K562 (cell line): ENCODE results near the gene FASTK. TPM values are rescaled to one million over a fixed set of nuclear protein-coding genes. Genes with fewer than 3 reads are reported as not detected.

ENCODE experiments used
- BACH1 ChIP-seq: fragments of 200-800 bp; sonication (Bioruptor generic); IDR thresholded peaks from 2 replicates; pipeline ENCODE4 v1.6.1; 2016; ENCODE audit warnings: missing genetic modification characterization, missing compliant biosample characterization
- CEBPG ChIP-seq, 3 experiments: fragments of 200-800 bp in 1 of 3; sonication (Bioruptor generic) in 1 of 3; sonication (generic) in 1 of 3; formaldehyde crosslinking in 1 of 3; IDR thresholded peaks in 2 of 3; conservative IDR thresholded peaks in 1 of 3; 2 replicates each; pipeline versions ENCODE4 v1.6.1 to v1.8.0; 2016 to 2022; ENCODE audit warnings: missing compliant biosample characterization in 2 of 3, missing genetic modification characterization in 2 of 3, mild to moderate bottlenecking in 1 of 3, missing genetic modification reagents in 1 of 3
- IRF2 ChIP-seq: sonication (generic); formaldehyde crosslinking; IDR thresholded peaks from 2 replicates; pipeline ENCODE4 v1.8.1; 2022; ENCODE audit warnings: mild to moderate bottlenecking, missing genetic modification reagents
- MEF2A ChIP-seq: IDR thresholded peaks from 2 replicates; pipeline ENCODE4 v1.6.1; 2011; ENCODE audit warnings: low read depth, mild to moderate bottlenecking, low read length, moderate library complexity; ENCODE audit not compliant: control insufficient read depth
- SPI1 ChIP-seq: IDR thresholded peaks from 2 replicates; pipeline ENCODE4 v1.6.1; 2011; ENCODE audit warnings: low read depth, low read length, control low read depth, borderline replicate concordance
- STAG1 ChIP-seq: sonication (generic); formaldehyde crosslinking; IDR thresholded peaks from 2 replicates; pipeline ENCODE4 v1.5.0; 2020; ENCODE audit warnings: missing genetic modification reagents, borderline replicate concordance
- TRIM24 ChIP-seq, 2 experiments: fragments of 450-650 bp; IDR thresholded peaks; 2 replicates each; pipeline ENCODE4 v1.6.1; 2016
- ZNF384 ChIP-seq: IDR thresholded peaks from 2 replicates; pipeline ENCODE4 v1.6.1; 2012; ENCODE audit warnings: low read depth, low read length, improper control_type of control experiment
- ZZZ3 ChIP-seq: fragments of 450-650 bp; IDR thresholded peaks from 2 replicates; pipeline ENCODE4 v1.6.1; 2016; ENCODE audit warnings: antibody characterized with exemption, mild to moderate bottlenecking, moderate library complexity
- polyA plus RNA-seq, 8 experiments: library from polyadenylated mRNA; depleted of rRNA in 4 of 8; stranded (reverse) in 5 of 8; unstranded in 3 of 8; fragments of >200 nt; fragmentation: Nextera tagmentation in 2 of 8; fragmentation: Illumina TruSeq in 1 of 8; extraction: Ambion mirVana in 2 of 8; extraction: Trizol in 1 of 8; gene quantifications; 2 replicates each; pipeline versions ENCODE4 v1.2.1 to v1.2.3, GENCODE V29; 2011 to 2014; ENCODE audit warnings: inconsistent platforms in 1 of 8, missing spikeins in 1 of 8
- total RNA-seq, 7 experiments: library from RNA; depleted of rRNA in 6 of 7; stranded (reverse); fragments of >200 nt in 6 of 7; fragmentation: Illumina TruSeq in 2 of 7; extraction: Trizol in 2 of 7; gene quantifications; 2 replicates each; pipeline versions ENCODE4 v1.2.1 to v1.2.3, GENCODE V29; 2011 to 2021; ENCODE audit warnings: low replicate concordance in 1 of 7
- TF ChIP-seq, protein P1 (sequence below): fragments of 450-650 bp; IDR thresholded peaks from 2 replicates; pipeline ENCODE4 v1.6.1; 2017; ENCODE audit warnings: mild to moderate bottlenecking, moderate library complexity
- TF ChIP-seq, protein P2 (sequence below): fragments of 200-800 bp; sonication (Bioruptor generic); IDR thresholded peaks from 2 replicates; pipeline ENCODE4 v1.6.1; 2017; ENCODE audit warnings: missing genetic modification characterization, missing compliant biosample characterization
- TF ChIP-seq, protein P3 (sequence below): fragments of 450-650 bp; IDR thresholded peaks from 2 replicates; pipeline ENCODE4 v1.6.1; 2016; ENCODE audit warnings: antibody characterized with exemption
- TF ChIP-seq, protein P4 (sequence below): fragments of 250-450 bp; sonication (Bioruptor Pico); IDR thresholded peaks from 2 replicates; pipeline ENCODE4 v1.5.1; 2021; ENCODE audit warnings: mild to moderate bottlenecking
- TF ChIP-seq, protein P5 (sequence below): fragments of 450-650 bp; IDR thresholded peaks from 2 replicates; pipeline ENCODE4 v1.6.1; 2016; ENCODE audit warnings: low read depth

Gene FASTK
- total and polyA plus RNA-seq, 9 of the 15 experiments (the other 6 are each of a cell fraction or from before 2014, with no cell fraction given), result 0.51 to 150 (median 48.2) TPM

DNA sequence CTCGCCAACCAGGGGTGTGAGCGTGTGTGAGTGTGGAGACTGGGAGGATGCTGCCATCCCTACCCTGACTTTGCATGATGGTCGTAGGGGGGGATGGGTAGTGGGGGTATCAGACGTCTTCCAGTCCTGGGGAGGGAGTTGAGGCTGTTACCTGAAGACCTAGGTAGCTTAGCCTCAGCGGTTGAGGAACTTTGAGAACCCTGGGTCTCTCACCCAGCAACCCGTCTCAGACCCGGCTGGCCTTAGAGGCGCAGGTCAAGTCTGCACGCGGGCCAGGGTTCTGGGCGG lies 18.6 kb downstream of the FASTK start (continued):
- TF ChIP-seq CEBPG (CRISPR knock-in tag; IDR thresholded peaks at IDR 0.05) (no peak), CEBPG (tag; conservative IDR thresholded peaks at IDR 0.05 in 1 of 2, IDR thresholded peaks at IDR 0.05 in 1 of 2) (no peak), MEF2A (no peak), BACH1 (tag) (no peak), TRIM24 (IDR thresholded peaks at IDR 0.05) (no peak), ZNF384 (no peak), SPI1 (no peak), IRF2 (no peak), STAG1 (CRISPR knock-in tag) (no peak), ZZZ3 (no peak)
- TF ChIP-seq, protein P1, sequence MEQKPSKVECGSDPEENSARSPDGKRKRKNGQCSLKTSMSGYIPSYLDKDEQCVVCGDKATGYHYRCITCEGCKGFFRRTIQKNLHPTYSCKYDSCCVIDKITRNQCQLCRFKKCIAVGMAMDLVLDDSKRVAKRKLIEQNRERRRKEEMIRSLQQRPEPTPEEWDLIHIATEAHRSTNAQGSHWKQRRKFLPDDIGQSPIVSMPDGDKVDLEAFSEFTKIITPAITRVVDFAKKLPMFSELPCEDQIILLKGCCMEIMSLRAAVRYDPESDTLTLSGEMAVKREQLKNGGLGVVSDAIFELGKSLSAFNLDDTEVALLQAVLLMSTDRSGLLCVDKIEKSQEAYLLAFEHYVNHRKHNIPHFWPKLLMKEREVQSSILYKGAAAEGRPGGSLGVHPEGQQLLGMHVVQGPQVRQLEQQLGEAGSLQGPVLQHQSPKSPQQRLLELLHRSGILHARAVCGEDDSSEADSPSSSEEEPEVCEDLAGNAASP, result no peak
- TF ChIP-seq, protein P2, sequence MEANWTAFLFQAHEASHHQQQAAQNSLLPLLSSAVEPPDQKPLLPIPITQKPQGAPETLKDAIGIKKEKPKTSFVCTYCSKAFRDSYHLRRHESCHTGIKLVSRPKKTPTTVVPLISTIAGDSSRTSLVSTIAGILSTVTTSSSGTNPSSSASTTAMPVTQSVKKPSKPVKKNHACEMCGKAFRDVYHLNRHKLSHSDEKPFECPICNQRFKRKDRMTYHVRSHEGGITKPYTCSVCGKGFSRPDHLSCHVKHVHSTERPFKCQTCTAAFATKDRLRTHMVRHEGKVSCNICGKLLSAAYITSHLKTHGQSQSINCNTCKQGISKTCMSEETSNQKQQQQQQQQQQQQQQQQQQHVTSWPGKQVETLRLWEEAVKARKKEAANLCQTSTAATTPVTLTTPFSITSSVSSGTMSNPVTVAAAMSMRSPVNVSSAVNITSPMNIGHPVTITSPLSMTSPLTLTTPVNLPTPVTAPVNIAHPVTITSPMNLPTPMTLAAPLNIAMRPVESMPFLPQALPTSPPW, result no peak
- TF ChIP-seq, protein P3, sequence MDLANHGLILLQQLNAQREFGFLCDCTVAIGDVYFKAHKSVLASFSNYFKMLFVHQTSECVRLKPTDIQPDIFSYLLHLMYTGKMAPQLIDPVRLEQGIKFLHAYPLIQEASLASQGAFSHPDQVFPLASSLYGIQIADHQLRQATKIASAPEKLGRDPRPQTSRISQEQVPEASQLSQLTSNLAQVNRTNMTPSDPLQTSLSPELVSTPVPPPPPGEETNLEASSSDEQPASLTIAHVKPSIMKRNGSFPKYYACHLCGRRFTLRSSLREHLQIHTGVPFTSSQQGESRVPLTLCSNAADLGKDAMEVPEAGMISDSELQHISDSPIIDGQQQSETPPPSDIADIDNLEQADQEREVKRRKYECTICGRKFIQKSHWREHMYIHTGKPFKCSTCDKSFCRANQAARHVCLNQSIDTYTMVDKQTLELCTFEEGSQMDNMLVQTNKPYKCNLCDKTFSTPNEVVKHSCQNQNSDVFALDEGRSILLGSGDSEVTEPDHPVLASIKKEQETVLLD, result no peak
- TF ChIP-seq, protein P4, sequence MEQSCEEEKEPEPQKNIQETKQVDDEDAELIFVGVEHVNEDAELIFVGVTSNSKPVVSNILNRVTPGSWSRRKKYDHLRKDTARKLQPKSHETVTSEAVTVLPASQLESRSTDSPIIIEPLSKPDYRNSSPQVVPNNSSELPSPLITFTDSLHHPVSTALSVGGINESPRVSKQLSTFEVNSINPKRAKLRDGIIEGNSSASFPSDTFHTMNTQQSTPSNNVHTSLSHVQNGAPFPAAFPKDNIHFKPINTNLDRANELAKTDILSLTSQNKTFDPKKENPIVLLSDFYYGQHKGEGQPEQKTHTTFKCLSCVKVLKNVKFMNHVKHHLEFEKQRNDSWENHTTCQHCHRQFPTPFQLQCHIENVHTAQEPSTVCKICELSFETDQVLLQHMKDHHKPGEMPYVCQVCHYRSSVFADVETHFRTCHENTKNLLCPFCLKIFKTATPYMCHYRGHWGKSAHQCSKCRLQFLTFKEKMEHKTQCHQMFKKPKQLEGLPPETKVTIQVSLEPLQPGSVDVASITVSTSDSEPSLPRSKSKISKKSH (CRISPR knock-in tag), result no peak
- TF ChIP-seq, protein P5, sequence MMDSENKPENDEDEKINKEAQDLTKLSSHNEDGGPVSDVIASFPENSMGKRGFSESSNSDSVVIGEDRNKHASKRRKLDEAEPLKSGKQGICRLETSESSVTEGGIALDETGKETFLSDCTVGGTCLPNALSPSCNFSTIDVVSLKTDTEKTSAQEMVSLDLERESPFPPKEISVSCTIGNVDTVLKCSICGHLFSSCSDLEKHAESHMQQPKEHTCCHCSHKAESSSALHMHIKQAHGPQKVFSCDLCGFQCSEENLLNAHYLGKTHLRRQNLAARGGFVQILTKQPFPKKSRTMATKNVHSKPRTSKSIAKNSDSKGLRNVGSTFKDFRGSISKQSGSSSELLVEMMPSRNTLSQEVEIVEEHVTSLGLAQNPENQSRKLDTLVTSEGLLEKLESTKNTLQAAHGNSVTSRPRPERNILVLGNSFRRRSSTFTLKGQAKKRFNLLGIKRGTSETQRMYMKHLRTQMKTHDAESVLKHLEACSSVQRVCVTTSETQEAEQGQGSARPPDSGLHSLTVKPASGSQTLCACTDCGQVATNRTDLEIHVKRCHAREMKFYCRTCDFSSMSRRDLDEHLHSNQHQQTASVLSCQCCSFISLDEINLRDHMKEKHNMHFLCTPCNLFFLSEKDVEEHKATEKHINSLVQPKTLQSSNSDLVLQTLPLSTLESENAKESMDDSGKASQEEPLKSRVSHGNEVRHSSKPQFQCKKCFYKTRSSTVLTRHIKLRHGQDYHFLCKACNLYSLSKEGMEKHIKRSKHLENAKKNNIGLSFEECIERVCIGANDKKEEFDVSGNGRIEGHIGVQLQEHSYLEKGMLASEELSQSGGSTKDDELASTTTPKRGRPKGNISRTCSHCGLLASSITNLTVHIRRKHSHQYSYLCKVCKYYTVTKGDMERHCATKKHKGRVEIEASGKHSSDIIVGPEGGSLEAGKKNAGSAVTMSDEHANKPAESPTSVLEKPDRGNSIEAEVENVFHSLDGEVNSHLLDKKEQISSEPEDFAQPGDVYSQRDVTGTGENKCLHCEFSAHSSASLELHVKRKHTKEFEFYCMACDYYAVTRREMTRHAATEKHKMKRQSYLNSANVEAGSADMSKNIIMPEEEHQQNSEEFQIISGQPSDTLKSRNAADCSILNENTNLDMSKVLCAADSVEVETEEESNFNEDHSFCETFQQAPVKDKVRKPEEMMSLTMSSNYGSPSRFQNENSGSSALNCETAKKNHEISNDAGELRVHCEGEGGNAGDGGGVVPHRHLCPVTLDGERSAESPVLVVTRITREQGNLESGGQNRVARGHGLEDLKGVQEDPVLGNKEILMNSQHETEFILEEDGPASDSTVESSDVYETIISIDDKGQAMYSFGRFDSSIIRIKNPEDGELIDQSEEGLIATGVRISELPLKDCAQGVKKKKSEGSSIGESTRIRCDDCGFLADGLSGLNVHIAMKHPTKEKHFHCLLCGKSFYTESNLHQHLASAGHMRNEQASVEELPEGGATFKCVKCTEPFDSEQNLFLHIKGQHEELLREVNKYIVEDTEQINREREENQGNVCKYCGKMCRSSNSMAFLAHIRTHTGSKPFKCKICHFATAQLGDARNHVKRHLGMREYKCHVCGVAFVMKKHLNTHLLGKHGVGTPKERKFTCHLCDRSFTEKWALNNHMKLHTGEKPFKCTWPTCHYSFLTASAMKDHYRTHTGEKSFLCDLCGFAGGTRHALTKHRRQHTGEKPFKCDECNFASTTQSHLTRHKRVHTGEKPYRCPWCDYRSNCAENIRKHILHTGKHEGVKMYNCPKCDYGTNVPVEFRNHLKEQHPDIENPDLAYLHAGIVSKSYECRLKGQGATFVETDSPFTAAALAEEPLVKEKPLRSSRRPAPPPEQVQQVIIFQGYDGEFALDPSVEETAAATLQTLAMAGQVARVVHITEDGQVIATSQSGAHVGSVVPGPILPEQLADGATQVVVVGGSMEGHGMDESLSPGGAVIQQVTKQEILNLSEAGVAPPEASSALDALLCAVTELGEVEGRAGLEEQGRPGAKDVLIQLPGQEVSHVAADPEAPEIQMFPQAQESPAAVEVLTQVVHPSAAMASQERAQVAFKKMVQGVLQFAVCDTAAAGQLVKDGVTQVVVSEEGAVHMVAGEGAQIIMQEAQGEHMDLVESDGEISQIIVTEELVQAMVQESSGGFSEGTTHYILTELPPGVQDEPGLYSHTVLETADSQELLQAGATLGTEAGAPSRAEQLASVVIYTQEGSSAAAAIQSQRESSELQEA, result no peak
